IMR-90 (cell line): ENCODE data around the gene ZRANB3. TPM values are rescaled to one million over a fixed set of nuclear protein-coding genes. Genes with fewer than 3 reads are reported as not detected.

Experiments
- ATAC-seq: fragments of 200-7000 bp; cut with Tn5 transposase; 2 replicates; pipeline ENCODE4 v1.9.1; 2020; ENCODE audit warnings: low read depth, mild to moderate bottlenecking, moderate library complexity
- BruUV-seq: library from RNA; stranded (reverse); fragments of 400-500 nt; replicated peaks from 2 replicates; lab custom pipeline; 2021; lab: Mats Ljungman, UMichigan
- CTCF ChIA-PET: fragments of 300-600 bp; formaldehyde crosslinking; extraction: SDS; loops from one replicate; lab custom pipeline; 2021; ENCODE audit warnings: antibody characterized with exemption; lab: Yijun Ruan, JAX
- POLR2A ChIA-PET: fragments of 300-600 bp; sonication (Branson Sonifier 250); formaldehyde crosslinking; loops from one replicate; lab custom pipeline; 2022; ENCODE audit warnings: antibody characterized with exemption; ENCODE audit not compliant: unreplicated experiment; lab: Charles Lee
- DNase-seq: peaks from one replicate; pipeline ENCODE4 v3.0.0; 2013
- H2AFZ ChIP-seq: replicated peaks from 2 replicates; pipeline ENCODE3; 2013; ENCODE audit warnings: low read length, mild to moderate bottlenecking; ENCODE audit not compliant: poor library complexity
- H2AK5ac ChIP-seq: 2 replicates; pipeline ENCODE4 v1.6.1; 2013; ENCODE audit warnings: low read depth, low read length, inconsistent platforms
- H2AK9ac ChIP-seq: replicated peaks from 2 replicates; pipeline ENCODE3; 2013; ENCODE audit warnings: mild to moderate bottlenecking, low read depth, low read length, moderate library complexity; ENCODE audit not compliant: poor library complexity
- H2BK120ac ChIP-seq: 2 replicates; pipeline ENCODE4 v1.6.1; 2013; ENCODE audit warnings: low read depth, low read length, inconsistent platforms
- H2BK15ac ChIP-seq: 3 replicates; pipeline ENCODE4 v1.6.1; 2013; ENCODE audit warnings: low read depth, low read length, inconsistent platforms
- H2BK20ac ChIP-seq: 2 replicates; pipeline ENCODE4 v1.6.1; 2013; ENCODE audit warnings: low read depth, mild to moderate bottlenecking, inconsistent platforms, low read length, moderate library complexity
- H2BK5ac ChIP-seq: 2 replicates; pipeline ENCODE4 v1.6.1; 2013; ENCODE audit warnings: mild to moderate bottlenecking, low read depth, low read length, inconsistent platforms; ENCODE audit not compliant: poor library complexity, severe bottlenecking
- H3K14ac ChIP-seq: replicated peaks from 2 replicates; pipeline ENCODE4 v1.6.1; 2013; ENCODE audit warnings: low read depth, low read length, inconsistent platforms
- H3K18ac ChIP-seq: 2 replicates; pipeline ENCODE4 v1.6.1; 2013; ENCODE audit warnings: low read depth, low read length, control low read depth
- H3K23ac ChIP-seq: 2 replicates; pipeline ENCODE4 v1.6.1; 2013; ENCODE audit warnings: low read depth, low read length, inconsistent platforms
- H3K27ac ChIP-seq: 2 replicates; pipeline ENCODE4 v1.5.1; 2013; ENCODE audit warnings: mild to moderate bottlenecking, control low read depth, low read length; ENCODE audit not compliant: insufficient read depth
- H3K27me3 ChIP-seq: 2 replicates; pipeline ENCODE4 v1.6.1; 2013; ENCODE audit warnings: low read length; ENCODE audit not compliant: control insufficient read depth, insufficient read depth
- H3K36me3 ChIP-seq: 2 replicates; pipeline ENCODE4 v1.6.1; 2013; ENCODE audit warnings: low read length, mixed read lengths; ENCODE audit not compliant: control insufficient read depth, insufficient read depth
- H3K4ac ChIP-seq: 2 replicates; pipeline ENCODE4 v1.6.1; 2013; ENCODE audit warnings: low read depth, low read length, inconsistent platforms
- H3K4me1 ChIP-seq: 2 replicates; pipeline ENCODE4 v1.6.1; 2013; ENCODE audit warnings: low read length, mixed read lengths; ENCODE audit not compliant: control insufficient read depth, insufficient read depth
- H3K4me2 ChIP-seq: 2 replicates; pipeline ENCODE4 v1.6.1; 2013; ENCODE audit warnings: low read depth, mild to moderate bottlenecking, control low read depth, low read length, moderate library complexity
- H3K4me3 ChIP-seq: 2 replicates; pipeline ENCODE4 v1.5.1; 2013; ENCODE audit warnings: low read depth, mild to moderate bottlenecking, control low read depth, low read length, moderate library complexity; ENCODE audit not compliant: insufficient read depth
- H3K56ac ChIP-seq: 2 replicates; pipeline ENCODE4 v1.6.1; 2013; ENCODE audit warnings: low read length, inconsistent platforms; ENCODE audit not compliant: insufficient read depth; ENCODE audit errors: extremely low read depth
- H3K79me1 ChIP-seq, 2 experiments: 2 replicates each; pipeline ENCODE4 v1.6.1; 2013; ENCODE audit warnings: low read length in 2 of 2, inconsistent platforms in 1 of 2, low read depth in 1 of 2
- H3K9ac ChIP-seq: 2 replicates; pipeline ENCODE4 v1.6.1; 2013; ENCODE audit warnings: low read depth, low read length, control low read depth
- H3K9me1 ChIP-seq: 2 replicates; pipeline ENCODE4 v1.6.1; 2013; ENCODE audit warnings: low read length, inconsistent platforms; ENCODE audit not compliant: insufficient read depth
- H3K9me3 ChIP-seq: 2 replicates; pipeline ENCODE4 v1.6.1; 2013; ENCODE audit warnings: low read length; ENCODE audit not compliant: control insufficient read depth, insufficient read depth
- H4K20me1 ChIP-seq: 2 replicates; pipeline ENCODE4 v1.6.1; 2013; ENCODE audit warnings: low read length, inconsistent platforms; ENCODE audit not compliant: insufficient read depth
- H4K5ac ChIP-seq: 2 replicates; pipeline ENCODE4 v1.6.1; 2013; ENCODE audit warnings: mild to moderate bottlenecking, low read depth, low read length, control low read depth
- H4K8ac ChIP-seq, 2 experiments: 2 replicates each; pipeline ENCODE4 v1.6.1; 2013; ENCODE audit warnings: low read depth in 2 of 2, low read length in 2 of 2, control low read depth in 1 of 2, inconsistent platforms in 1 of 2
- H4K91ac ChIP-seq: 2 replicates; pipeline ENCODE4 v1.6.1; 2013; ENCODE audit warnings: low read depth, low read length, inconsistent platforms; ENCODE audit not compliant: insufficient read depth
- BHLHE40 ChIP-seq: fragments of 150-350 bp; IDR thresholded peaks from 2 replicates; pipeline ENCODE4 v1.6.1; 2016; ENCODE audit warnings: mild to moderate bottlenecking, low read depth, low read length
- CEBPB ChIP-seq: IDR thresholded peaks from 2 replicates; pipeline ENCODE4 v1.6.1; 2012; ENCODE audit warnings: low read depth, low read length, improper control_type of control experiment
- CHD1 ChIP-seq: IDR thresholded peaks from 2 replicates; pipeline ENCODE4 v1.6.1; 2012; ENCODE audit warnings: low read depth, low read length, improper control_type of control experiment
- CTCF ChIP-seq: conservative IDR thresholded peaks from 2 replicates; pipeline ENCODE4 v1.5.1; 2012; ENCODE audit warnings: mild to moderate bottlenecking, low read depth, low read length, improper control_type of control experiment
- ELK1 ChIP-seq: fragments of 150-350 bp; IDR thresholded peaks from 2 replicates; pipeline ENCODE4 v1.6.1; 2016; ENCODE audit warnings: low read depth, mild to moderate bottlenecking, low read length, moderate library complexity, borderline replicate concordance
- MAFK ChIP-seq: IDR thresholded peaks from 2 replicates; pipeline ENCODE4 v1.6.1; 2012; ENCODE audit warnings: low read depth, low read length, improper control_type of control experiment
- MXI1 ChIP-seq: IDR thresholded peaks from 2 replicates; pipeline ENCODE4 v1.6.1; 2012; ENCODE audit warnings: low read depth, mild to moderate bottlenecking, low read length, moderate library complexity, borderline replicate concordance
- NFE2L2 ChIP-seq: fragments of 150-350 bp; IDR thresholded peaks from 2 replicates; pipeline ENCODE4 v1.6.1; 2016; ENCODE audit warnings: low read depth, mild to moderate bottlenecking, low read length
- SMC3 ChIP-seq: fragments of 150-350 bp; IDR thresholded peaks from 2 replicates; pipeline ENCODE4 v1.6.1; 2016; ENCODE audit warnings: low read depth, mild to moderate bottlenecking, antibody characterized with exemption, low read length, moderate library complexity
- WGBS, 2 experiments: methylation state at CpG; one replicate each; pipeline versions ENCODE4 v1.1.5 to v1.1.7; 2013; ENCODE audit warnings: missing lambda C conversion rate in 2 of 2; ENCODE audit not compliant: insufficient read length in 1 of 2; ENCODE audit errors: extremely low coverage in 2 of 2; 5-methylcytosine and 5-hydroxymethylcytosine counted together
- dilution Hi-C: fragments of 300-500 bp; cut with HindIII; formaldehyde crosslinking; loops from one replicate; pipeline ENCODE4 v1.14.3; 2018; ENCODE audit warnings: low sequenced_read_pairs; ENCODE audit not compliant: unreplicated experiment
- in situ Hi-C: fragments of 300-500 bp; cut with MboI; formaldehyde crosslinking; loops from 3 replicates; pipeline ENCODE4 v1.14.3; 2019; ENCODE audit warnings: low sequenced_read_pairs, inconsistent platforms, mixed read lengths
- intact Hi-C: fragments of 100-400 bp; cut with micrococcal nuclease; formaldehyde crosslinking; loops from 2 replicates; pipeline ENCODE4 v1.10.0; 2022
- polyA plus RNA-seq, 3 experiments: library from polyadenylated mRNA; depleted of rRNA; stranded (reverse); fragments of >200 nt; gene quantifications; 2 replicates each; pipeline ENCODE4 v1.2.3, GENCODE V29; 2012; ENCODE audit warnings: low replicate concordance in 1 of 3
- total RNA-seq: library from RNA; depleted of rRNA; stranded (reverse); fragments of >200 nt; gene quantifications from 2 replicates; pipeline ENCODE4 v1.2.3, GENCODE V29; 2012

Gene ZRANB3
- total and polyA plus RNA-seq, 2 of the 4 experiments (the other 2 are of a cell fraction) = 3.4 to 9.3 TPM

- Histone ChIP-seq H4K20me1 (no peaks in the 10 kb centered on the region), H3K27ac (no peak overlapping the region), H4K5ac (no peak overlapping the region), H3K4me2 (no peak overlapping the region), H3K27me3 (no peaks in the 10 kb centered on the region), H3K9ac (no peak overlapping the region), H3K79me1 (no peaks in the 10 kb centered on the region), H2BK15ac (no peak overlapping the region), H3K14ac (no peak overlapping the region), H4K91ac (no peak overlapping the region), H3K23ac (no peak overlapping the region), H3K18ac (no peak overlapping the region), H2AK9ac (no peak overlapping the region), H2BK5ac (no peak overlapping the region), H3K36me3 (no peaks in the 10 kb centered on the region), H3K4ac (no peak overlapping the region), H2AK5ac (no peak overlapping the region), H3K9me3 (no peaks in the 10 kb centered on the region), H3K56ac (no peak overlapping the region), H3K4me3 (no peak overlapping the region), H2BK20ac (no peak overlapping the region), H2AFZ (no peak overlapping the region), H3K9me1 (no peaks in the 10 kb centered on the region), H3K4me1 (no peaks in the 10 kb centered on the region), H2BK120ac (no peak overlapping the region), H4K8ac (no peak overlapping the region)
- ATAC-seq (no peak), DNase-seq (no peak)
- in situ Hi-C loops = no loop called here
- TF ChIP-seq CTCF (no peak), SMC3 (no peak), CHD1 (no peak), MXI1 (no peak), NFE2L2 (no peak), BHLHE40 (no peak), MAFK (no peak), ELK1 (no peak), CEBPB (no peak)
- no TSS peak for BruUV-seq
- WGBS, 2 experiments = no CpG with 5 or more reads among the region's 2 CpGs
- ChIA-PET CTCF (interaction anchor here (0.6 kb wide), 1 partner anchor 47 kb away, joined by 3 read pairs; no protein-coding TSS in a partner anchor), POLR2A (no interaction called here)
- intact Hi-C loops = no loop called here
- dilution Hi-C loops = no loop called here
These were observed 212.2 kb downstream of the ZRANB3 start for GRCh38 chr2:135318808-135319207.
